Activated CD8-positive, alpha-beta memory T cell treated with anti-CD3 and anti-CD28 coated beads, Interleukin-2, amount 50 U/mL, for 4 hours (primary cell): Measurements from ENCODE around the gene ERCC1.

Source experiments
- DNase-seq: peaks from one replicate; pipeline ENCODE4 v3.0.0-alpha.2; 2020

ERCC1 gene

GRCh38 chr19:45358213-45358792, 65.4 kb downstream of the ERCC1 start:
- DNase-seq = no peak

DNA sequence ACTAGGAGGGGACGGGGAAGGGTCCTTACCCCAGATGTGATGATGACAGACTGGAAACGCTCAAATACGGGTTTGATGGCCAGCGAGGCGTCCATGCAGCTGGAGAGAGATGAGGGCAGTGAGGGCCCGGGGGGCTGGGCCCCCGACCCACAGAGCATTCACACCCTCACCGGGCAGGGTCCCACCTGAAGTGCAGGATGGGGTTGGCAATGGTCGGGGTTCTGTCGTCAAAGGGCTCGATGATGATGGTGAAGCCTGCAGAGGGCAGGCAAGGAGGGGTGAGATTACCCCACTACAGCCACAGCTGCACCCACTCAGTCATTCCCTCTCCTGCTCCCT, 66.3 kb downstream of the ERCC1 start:
- DNase-seq = no peak
